Measurements from ENCODE around the gene LRRC46. TPM values are rescaled to one million over a fixed set of nuclear protein-coding genes. Genes with fewer than 3 reads are reported as not detected.

The LRRC46 gene
- total and polyA plus RNA-seq, 2 donors (not counting 1 experiment from before 2014, with no cell fraction given): 0.69 to 2.4 TPM

DNA sequence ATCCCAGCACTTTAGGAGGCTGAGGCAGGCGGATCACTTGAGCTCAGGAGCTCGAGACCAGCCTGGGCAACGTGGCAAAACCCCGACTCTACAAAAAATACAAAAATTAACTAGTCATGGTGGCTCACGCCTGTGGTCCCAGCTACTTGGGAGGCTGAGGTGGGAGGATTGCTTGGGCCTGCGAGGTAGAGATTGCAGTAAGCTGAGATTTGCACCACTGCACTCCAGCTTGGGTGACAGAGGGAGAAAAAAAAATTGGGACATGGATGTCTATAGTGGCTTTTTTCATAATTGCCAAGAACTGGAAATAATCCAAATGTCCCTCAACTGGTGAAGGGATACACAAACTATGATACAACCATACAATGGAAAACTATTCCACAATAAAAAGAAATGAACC is 38.5 kb upstream of the LRRC46 start:
- ChIA-PET CTCF (interaction anchor here (0.7 to 1.1 kb wide), 2 partner anchors 78 to 128 kb away, joined by 3 to 4 read pairs; no protein-coding TSS in a partner anchor), POLR2A (no interaction called here)
- Histone ChIP-seq H3K4me1 (ENCODE audit: control insufficient read depth in 2 of 2, insufficient read depth in 2 of 2, low read length in 2 of 2) (peaks cover 10% of the 10 kb centered on the region in 2 donors), H3K36me3 (replicated peaks in 1 of 2; ENCODE audit: control extremely low read depth in 1 of 2, control insufficient read depth in 1 of 2, extremely low read depth in 1 of 2, insufficient read depth in 2 of 2, low read length in 1 of 2) (no peaks in the 10 kb centered on the region), H3K9ac (ENCODE audit: low read length) (no peak overlapping the region), H3K4me2 (replicated peaks; ENCODE audit: low read depth, low read length, poor library complexity, severe bottlenecking) (no peak overlapping the region), H3K4me3 (ENCODE audit: control extremely low read depth in 1 of 5, extremely low read depth in 1 of 5, insufficient read depth in 1 of 5, low read depth in 2 of 5, low read length in 4 of 5) (no peak overlapping the region), H2AFZ (ENCODE audit: insufficient read depth, low read depth, low read length, poor library complexity, severe bottlenecking) (no peak overlapping the region), H3K27me3 (replicated peaks in 1 of 4; ENCODE audit: control extremely low read depth in 1 of 4, control insufficient read depth in 3 of 4, insufficient read depth in 4 of 4, low read length in 3 of 4) (peaks cover 0 to 34% (median 26%) of the 10 kb centered on the region in 4 experiments), H3K27ac (ENCODE audit: low read length in 2 of 2) (no peak overlapping the region), H4K20me1 (ENCODE audit: control insufficient read depth, insufficient read depth, low read length, poor library complexity, severe bottlenecking) (no peaks in the 10 kb centered on the region), H3K9me3 (ENCODE audit: control extremely low read depth in 1 of 3, control insufficient read depth in 2 of 3, insufficient read depth in 1 of 3, low read length in 2 of 3) (no peaks in the 10 kb centered on the region), H3K79me2 (ENCODE audit: control insufficient read depth, insufficient read depth, low read length) (no peaks in the 10 kb centered on the region)
- H3K27me3 Mint-ChIP-seq: peaks cover 60% of the 10 kb centered on the region
- intact Hi-C loops (cut with micrococcal nuclease): no loop called here
- H3K9me3 Mint-ChIP-seq (ENCODE audit: insufficient read depth): no peaks in the 10 kb centered on the region
- ATAC-seq (ENCODE audit: low read depth): no peak
- H3K4me3 Mint-ChIP-seq: no peak overlapping the region
- 82% methylated on average over 6 of the region's 6 CpGs for WGBS (ENCODE audit: insufficient coverage)
- no peak for DNase-seq
- TF ChIP-seq EZH2 (IDR thresholded peaks at IDR 0.05; ENCODE audit: borderline replicate concordance, insufficient read depth, low read depth, low read length, poor library complexity, severe bottlenecking): no peak
- TF ChIP-seq, protein P1, sequence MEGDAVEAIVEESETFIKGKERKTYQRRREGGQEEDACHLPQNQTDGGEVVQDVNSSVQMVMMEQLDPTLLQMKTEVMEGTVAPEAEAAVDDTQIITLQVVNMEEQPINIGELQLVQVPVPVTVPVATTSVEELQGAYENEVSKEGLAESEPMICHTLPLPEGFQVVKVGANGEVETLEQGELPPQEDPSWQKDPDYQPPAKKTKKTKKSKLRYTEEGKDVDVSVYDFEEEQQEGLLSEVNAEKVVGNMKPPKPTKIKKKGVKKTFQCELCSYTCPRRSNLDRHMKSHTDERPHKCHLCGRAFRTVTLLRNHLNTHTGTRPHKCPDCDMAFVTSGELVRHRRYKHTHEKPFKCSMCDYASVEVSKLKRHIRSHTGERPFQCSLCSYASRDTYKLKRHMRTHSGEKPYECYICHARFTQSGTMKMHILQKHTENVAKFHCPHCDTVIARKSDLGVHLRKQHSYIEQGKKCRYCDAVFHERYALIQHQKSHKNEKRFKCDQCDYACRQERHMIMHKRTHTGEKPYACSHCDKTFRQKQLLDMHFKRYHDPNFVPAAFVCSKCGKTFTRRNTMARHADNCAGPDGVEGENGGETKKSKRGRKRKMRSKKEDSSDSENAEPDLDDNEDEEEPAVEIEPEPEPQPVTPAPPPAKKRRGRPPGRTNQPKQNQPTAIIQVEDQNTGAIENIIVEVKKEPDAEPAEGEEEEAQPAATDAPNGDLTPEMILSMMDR (IDR thresholded peaks at IDR 0.05): no peak
- H3K27ac Mint-ChIP-seq: no peak overlapping the region
- peaks cover 9% of the 10 kb centered on the region for H3K4me1 Mint-ChIP-seq

DNA sequence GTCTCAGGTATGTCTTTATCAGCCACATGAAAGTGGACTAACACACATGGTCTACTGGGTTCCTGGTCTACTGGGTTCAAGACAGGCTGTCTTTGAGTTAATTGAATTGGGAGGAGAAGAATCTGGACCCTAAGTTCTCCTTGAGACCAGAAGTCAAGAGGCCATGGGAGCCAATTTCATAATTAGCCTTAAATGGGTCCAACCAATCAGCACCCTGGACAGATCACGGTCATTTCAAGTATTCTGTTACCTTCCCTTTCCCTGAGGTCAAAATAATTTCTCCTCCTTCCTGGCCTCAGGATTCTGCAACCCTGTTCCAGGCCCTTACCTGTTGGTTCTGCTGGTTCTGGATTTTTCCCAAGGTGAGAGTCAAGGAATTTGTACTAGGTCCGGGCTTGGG is 33.7 kb upstream of the LRRC46 start:
- TF ChIP-seq, protein P1 (IDR thresholded peaks at IDR 0.05): no peak
- POLR2A ChIA-PET: no interaction called here
- Histone ChIP-seq H3K4me2 (replicated peaks; ENCODE audit: low read depth, low read length, poor library complexity, severe bottlenecking) (no peak overlapping the region), H2AFZ (ENCODE audit: insufficient read depth, low read depth, low read length, poor library complexity, severe bottlenecking) (no peak overlapping the region), H3K36me3 (replicated peaks in 1 of 2; ENCODE audit: control extremely low read depth in 1 of 2, control insufficient read depth in 1 of 2, extremely low read depth in 1 of 2, insufficient read depth in 2 of 2, low read length in 1 of 2) (no peaks in the 10 kb centered on the region), H3K4me3 (ENCODE audit: control extremely low read depth in 1 of 5, extremely low read depth in 1 of 5, insufficient read depth in 1 of 5, low read depth in 2 of 5, low read length in 4 of 5) (no peak overlapping the region), H3K4me1 (ENCODE audit: control insufficient read depth in 2 of 2, insufficient read depth in 2 of 2, low read length in 2 of 2) (no peaks in the 10 kb centered on the region), H3K79me2 (ENCODE audit: control insufficient read depth, insufficient read depth, low read length) (no peaks in the 10 kb centered on the region), H3K9ac (ENCODE audit: low read length) (no peak overlapping the region), H3K9me3 (ENCODE audit: control extremely low read depth in 1 of 3, control insufficient read depth in 2 of 3, insufficient read depth in 1 of 3, low read length in 2 of 3) (no peaks in the 10 kb centered on the region), H3K27me3 (replicated peaks in 1 of 4; ENCODE audit: control extremely low read depth in 1 of 4, control insufficient read depth in 3 of 4, insufficient read depth in 4 of 4, low read length in 3 of 4) (peaks cover 0 to 17% (median 6%) of the 10 kb centered on the region in 4 experiments), H3K27ac (ENCODE audit: low read length in 2 of 2) (no peak overlapping the region), H4K20me1 (ENCODE audit: control insufficient read depth, insufficient read depth, low read length, poor library complexity, severe bottlenecking) (no peaks in the 10 kb centered on the region)
- CTCF ChIA-PET: interaction anchor here (1.0 kb wide), 1 partner anchor 183 kb away, joined by 3 read pairs; no protein-coding TSS in a partner anchor
- H3K27ac Mint-ChIP-seq: no peak overlapping the region
- H3K4me3 Mint-ChIP-seq: no peak overlapping the region
- intact Hi-C loops (cut with micrococcal nuclease): no loop called here
- H3K4me1 Mint-ChIP-seq: peaks cover 1% of the 10 kb centered on the region
- DNase-seq (no peak), ATAC-seq (ENCODE audit: low read depth) (no peak)
- no CpG with 5 or more reads among the region's 2 CpGs for WGBS (ENCODE audit: insufficient coverage)
- H3K27me3 Mint-ChIP-seq: peaks cover 27% of the 10 kb centered on the region
- H3K9me3 Mint-ChIP-seq (ENCODE audit: insufficient read depth): no peaks in the 10 kb centered on the region
